GM12872 (cell line): ENCODE measurements around the gene MMP24.

ENCODE experiments used
- TF ChIP-seq, protein P1 (sequence below): IDR thresholded peaks from 3 replicates; pipeline ENCODE4 v1.5.1; 2011; ENCODE audit warnings: low read depth, mild to moderate bottlenecking, low read length, moderate library complexity; ENCODE audit not compliant: insufficient read depth

The MMP24 gene

DNA sequence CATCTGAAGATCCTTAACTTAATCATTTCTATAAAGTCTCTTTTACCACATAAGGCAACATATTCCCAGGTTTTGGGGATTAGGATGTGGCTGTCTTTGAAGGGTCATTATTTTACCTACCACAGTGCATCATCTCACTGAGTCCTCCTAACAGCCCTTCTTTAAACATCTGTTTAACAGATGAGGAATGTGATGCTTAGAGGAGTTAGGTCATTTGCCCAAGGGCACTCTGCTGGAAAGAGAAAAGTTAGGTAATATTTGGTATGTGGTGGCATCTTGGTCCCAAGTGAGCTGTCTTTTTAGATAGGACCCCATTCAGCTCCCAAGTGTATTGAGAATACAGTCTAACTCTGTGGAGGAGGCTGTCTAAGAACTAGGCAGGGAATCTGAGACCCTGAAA is 11.0 kb downstream of the MMP24 start:
- TF ChIP-seq, protein P1, sequence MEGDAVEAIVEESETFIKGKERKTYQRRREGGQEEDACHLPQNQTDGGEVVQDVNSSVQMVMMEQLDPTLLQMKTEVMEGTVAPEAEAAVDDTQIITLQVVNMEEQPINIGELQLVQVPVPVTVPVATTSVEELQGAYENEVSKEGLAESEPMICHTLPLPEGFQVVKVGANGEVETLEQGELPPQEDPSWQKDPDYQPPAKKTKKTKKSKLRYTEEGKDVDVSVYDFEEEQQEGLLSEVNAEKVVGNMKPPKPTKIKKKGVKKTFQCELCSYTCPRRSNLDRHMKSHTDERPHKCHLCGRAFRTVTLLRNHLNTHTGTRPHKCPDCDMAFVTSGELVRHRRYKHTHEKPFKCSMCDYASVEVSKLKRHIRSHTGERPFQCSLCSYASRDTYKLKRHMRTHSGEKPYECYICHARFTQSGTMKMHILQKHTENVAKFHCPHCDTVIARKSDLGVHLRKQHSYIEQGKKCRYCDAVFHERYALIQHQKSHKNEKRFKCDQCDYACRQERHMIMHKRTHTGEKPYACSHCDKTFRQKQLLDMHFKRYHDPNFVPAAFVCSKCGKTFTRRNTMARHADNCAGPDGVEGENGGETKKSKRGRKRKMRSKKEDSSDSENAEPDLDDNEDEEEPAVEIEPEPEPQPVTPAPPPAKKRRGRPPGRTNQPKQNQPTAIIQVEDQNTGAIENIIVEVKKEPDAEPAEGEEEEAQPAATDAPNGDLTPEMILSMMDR = no peak

DNA sequence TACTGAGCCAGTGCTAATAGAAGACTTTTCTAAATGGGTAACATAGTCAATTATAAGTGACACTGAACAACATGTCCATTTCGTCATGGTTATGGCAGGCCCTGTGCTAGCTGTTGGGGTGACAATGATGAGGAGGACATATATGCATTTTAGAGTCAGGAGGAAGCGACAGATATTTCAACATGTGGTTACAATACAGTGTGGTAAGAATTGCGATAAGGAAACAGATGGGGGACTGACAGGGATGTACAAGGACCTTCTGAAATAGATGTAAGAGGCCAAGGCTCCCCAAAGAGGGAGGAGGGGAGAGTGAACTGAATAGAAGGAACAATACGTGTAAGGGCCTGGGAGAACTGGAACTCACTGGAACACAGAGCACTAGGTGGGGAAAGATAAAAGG is 11.7 kb downstream of the MMP24 start:
- TF ChIP-seq, protein P1 = no peak

DNA sequence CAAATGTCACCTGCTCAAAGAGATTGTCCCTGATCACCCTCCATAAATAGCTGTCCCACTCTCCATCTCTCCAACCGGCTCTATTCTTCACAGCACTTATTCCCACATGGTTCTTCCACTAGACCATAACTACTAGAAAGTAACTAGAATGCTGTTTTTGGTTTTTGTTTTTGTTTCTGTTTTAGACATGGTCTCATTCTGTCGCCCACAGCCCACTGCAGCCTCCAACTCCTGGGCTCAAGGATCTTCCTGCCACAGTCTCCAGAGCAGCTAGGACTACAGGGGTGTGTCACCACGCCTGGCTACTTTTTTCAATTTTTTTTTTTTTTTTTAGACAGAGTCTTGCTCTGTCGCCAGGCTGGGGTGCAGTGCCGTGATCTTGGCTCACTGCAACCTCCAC is 12.2 kb downstream of the MMP24 start:
- TF ChIP-seq, protein P1 = no peak

DNA sequence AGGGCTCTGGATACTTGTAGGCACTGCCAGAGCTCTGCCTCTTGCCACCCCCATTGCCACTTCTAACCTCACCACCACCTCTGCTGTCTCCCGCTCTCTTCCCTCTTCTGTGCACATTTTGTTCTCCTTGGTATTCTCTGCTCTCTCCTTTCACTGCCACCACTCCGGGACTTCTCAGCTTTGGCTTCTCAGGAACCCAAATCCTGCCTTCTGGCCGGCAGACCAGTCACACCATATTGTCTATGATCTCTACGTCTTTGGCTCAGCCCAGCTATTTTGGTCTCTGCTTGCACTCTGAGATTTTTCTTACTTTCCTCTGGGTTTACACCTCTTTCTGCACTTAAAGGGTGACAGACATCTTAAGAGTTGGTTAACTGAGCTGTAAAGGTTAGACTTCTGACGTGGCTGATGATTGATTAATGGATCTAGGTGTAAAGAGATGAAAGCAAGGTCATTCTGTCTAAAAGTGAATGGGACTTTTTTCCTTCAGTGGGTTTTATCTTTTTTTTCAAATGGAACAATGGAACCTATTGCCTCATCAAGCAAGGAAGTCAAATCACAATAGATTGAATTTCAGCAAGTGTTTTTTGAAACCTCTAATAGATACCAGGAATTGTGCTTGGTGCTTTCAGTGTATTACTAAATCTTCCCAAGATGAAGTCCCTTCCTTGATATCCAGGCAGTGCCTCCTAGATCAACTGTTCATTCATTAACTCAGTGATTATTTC is 13.8 kb downstream of the MMP24 start:
- TF ChIP-seq, protein P1 = no peak

DNA sequence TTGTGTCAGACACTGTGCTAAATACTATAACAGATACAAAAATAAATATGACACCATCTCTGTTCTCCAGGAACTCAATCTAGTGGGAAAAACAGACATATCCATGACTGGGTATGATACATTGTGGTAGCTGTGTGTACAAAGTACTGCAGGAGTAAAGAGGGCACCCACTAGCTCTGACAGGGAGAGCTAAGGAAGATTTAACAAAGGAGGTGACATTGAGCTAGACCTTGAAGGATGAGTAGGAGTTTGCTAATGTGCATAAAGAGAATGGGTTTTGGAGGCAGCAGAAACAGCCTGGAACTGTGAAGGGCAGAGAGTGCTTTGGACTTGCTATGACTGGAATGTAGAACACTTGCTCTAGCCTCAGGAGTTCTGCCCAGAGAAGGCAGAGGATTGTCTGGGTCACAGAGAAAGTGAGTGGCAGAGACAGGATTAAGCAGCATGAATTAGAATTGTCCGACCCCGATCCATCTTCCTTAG is 14.4 kb downstream of the MMP24 start:
- TF ChIP-seq, protein P1 = no peak

DNA sequence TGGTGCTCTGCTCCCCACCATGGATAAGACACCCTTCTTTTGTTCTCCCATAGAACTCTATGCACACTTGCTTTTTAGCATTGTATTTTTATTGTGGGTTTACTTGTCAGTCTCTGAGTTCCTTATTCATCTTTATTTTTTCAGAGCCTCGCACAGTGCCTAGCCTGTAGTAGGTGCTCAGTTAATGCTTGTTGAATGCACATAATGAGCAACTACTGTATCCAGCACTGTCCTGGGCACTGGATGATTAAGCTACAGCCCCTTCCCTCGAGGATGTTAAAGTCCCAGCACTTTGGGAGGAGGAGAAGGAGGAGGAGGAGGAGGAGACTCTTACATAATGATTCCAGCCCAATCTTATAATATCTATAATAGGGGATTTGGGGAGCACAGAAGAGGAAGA is 16.8 kb downstream of the MMP24 start:
- TF ChIP-seq, protein P1 = no peak

DNA sequence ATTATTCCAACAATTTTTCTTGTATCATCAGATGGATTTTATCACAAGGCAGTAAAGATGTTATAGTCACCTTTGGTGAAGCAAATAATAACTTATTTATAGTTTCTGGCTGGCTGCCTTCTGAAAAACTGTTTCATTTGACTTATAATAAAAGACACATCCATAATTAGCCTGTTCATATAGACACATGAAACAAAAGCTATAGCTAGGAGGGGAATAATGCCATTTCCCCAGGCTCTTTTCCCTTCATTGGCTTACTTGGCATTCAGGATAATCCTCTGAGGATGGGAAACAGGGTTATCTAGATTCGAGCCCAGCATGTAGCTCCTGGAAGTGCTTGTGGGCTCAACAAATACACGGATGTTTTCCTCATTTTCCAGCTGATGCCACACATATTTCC is 17.5 kb downstream of the MMP24 start:
- TF ChIP-seq, protein P1 = no peak
